RPMI7951 (cell line): Measurements from ENCODE around the gene EPS15. TPM values are rescaled to one million over a fixed set of nuclear protein-coding genes. Genes with fewer than 3 reads are reported as not detected.

Source experiments
- DNase-seq: peaks from one replicate; pipeline ENCODE4 v3.0.0-alpha.2; 2012; ENCODE audit warnings: low read depth
- total RNA-seq: library from RNA; depleted of rRNA; stranded (reverse); fragments of >200 nt; shearing (Covaris generic); gene quantifications from 2 replicates; pipeline ENCODE4 v1.2.3, GENCODE V29; 2014; rRNA removed

EPS15 gene
- total RNA-seq, 1 experiment from 2014 or later: 33.4 TPM

GRCh38 chr1:51316846-51317120, 202.3 kb downstream of the EPS15 start:
- DNase-seq: no peak

GRCh38 chr1:51316113-51316845, 202.8 kb downstream of the EPS15 start:
- DNase-seq: no peak

GRCh38 chr1:51314974-51315373, 204.1 kb downstream of the EPS15 start:
- no peak for DNase-seq

GRCh38 chr1:51313961-51314777, 204.9 kb downstream of the EPS15 start:
- DNase-seq: peak; percentile 53

GRCh38 chr1:51313268-51313852, 205.7 kb downstream of the EPS15 start:
- no peak for DNase-seq

GRCh38 chr1:51312718-51313117, 206.3 kb downstream of the EPS15 start:
- no peak for DNase-seq

GRCh38 chr1:51311826-51312225, 207.2 kb downstream of the EPS15 start:
- DNase-seq: no peak

- DNase-seq: no peak
These were observed 208.0 kb downstream of the EPS15 start for GRCh38 chr1:51310871-51311613.

GRCh38 chr1:51309291-51309690, 209.8 kb downstream of the EPS15 start:
- no peak for DNase-seq

- no peak for DNase-seq
These were observed 210.4 kb downstream of the EPS15 start for GRCh38 chr1:51308636-51309035.

- no peak for DNase-seq
These were observed 212.1 kb downstream of the EPS15 start for GRCh38 chr1:51306950-51307349.

GRCh38 chr1:51305371-51305823, 213.7 kb downstream of the EPS15 start:
- DNase-seq: no peak

- DNase-seq: no peak
These were observed 214.7 kb downstream of the EPS15 start for GRCh38 chr1:51304360-51304759.

Other genes with a start within 250 kb of the EPS15 start
- 0.24 TPM in 1 of 2 replicates, not detected in the other for gene TTC39A, start 188.7 kb downstream of the EPS15 start, total RNA-seq
- gene OSBPL9, start 97.8 kb upstream of the EPS15 start, total RNA-seq: 88.2 and 101 TPM in 2 replicates